Measurements from ENCODE around the gene GAGE12H.
"Not testable (repeated sequence)": the region's sequence is repeated elsewhere in the genome, so short reads cannot be mapped to it uniquely, and the experiment has no call there.

GRCh38 chrX:49569152-49569551, 10.6 kb upstream of the GAGE12H start:
- not testable (repeated sequence) for TF ChIP-seq POLR2AphosphoS5 (IDR thresholded peaks at IDR 0.05; ENCODE audit: low read depth, low read length); CTCF (IDR thresholded peaks at IDR 0.05); SIN3A (IDR thresholded peaks at IDR 0.05; ENCODE audit: borderline replicate concordance, low read depth, low read length); MXI1 (IDR thresholded peaks at IDR 0.05; ENCODE audit: low read depth, low read length); JUND (IDR thresholded peaks at IDR 0.05); FOXM1 (IDR thresholded peaks at IDR 0.05; ENCODE audit: low read depth); YY1 (IDR thresholded peaks at IDR 0.05; ENCODE audit: low read depth); IRF3 (IDR thresholded peaks at IDR 0.05; ENCODE audit: low read depth, low read length); TEAD4 (IDR thresholded peaks at IDR 0.05; ENCODE audit: borderline replicate concordance, insufficient read depth)
